ENCODE data around the gene PRR36. TPM values are rescaled to one million over a fixed set of nuclear protein-coding genes. Genes with fewer than 3 reads are reported as not detected.
A peak's percentile ranks its signal among the peaks of the same experiment; 100 is the strongest.
"Not testable (repeated sequence)": the region's sequence is repeated elsewhere in the genome, so short reads cannot be mapped to it uniquely, and the experiment has no call there.

Gene PRR36
- total RNA-seq, 2 experiments from 2014 or later = 0.17 TPM; not detected in 1

DNA sequence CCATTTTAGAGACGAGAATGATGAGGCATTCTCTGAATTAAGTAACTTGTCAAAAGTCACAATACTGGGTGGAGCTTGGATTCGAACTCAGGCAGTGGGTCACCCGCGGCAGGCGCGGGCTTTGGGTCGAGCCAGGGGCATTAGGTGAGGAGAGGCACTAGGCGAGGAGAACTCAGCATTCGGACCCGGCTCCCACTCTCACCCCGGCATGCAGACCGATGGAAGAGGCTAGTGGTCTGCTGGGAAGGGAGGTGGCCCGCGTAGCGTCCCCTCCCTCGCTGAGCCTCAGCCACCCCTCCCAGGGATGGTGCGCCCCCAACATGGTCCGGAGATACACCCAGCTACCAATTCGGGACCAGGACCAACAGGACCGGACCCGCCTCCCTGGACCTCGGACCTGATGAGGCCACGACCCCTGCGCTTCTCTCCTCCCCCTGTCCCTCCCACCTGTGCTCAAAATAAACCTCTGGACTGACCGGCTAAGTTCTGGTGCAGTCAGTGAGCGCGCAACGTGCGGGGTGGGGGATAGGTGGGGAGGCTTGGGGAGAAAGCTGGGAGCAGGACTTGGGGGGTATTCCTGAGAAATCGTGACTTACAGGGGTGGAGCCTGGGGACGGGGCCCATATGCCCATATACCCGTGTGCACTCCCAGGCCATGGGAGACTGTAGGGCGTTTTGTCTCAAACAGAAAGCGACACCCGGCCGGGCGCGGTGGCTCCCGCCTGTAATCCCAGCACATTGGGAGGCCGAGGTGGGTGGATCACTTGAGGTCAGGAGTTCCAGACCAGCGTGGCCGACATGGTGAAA is 44.6 kb upstream of the PRR36 start:
- H2AFZ ChIP-seq (ENCODE audit: low read length) = no peak overlapping the region
- H3K4me1 ChIP-seq (ENCODE audit: insufficient read depth, low read length, poor library complexity, severe bottlenecking) = peaks cover 16% of the 10 kb centered on the region
- no peaks in the 10 kb centered on the region for H3K79me2 ChIP-seq (ENCODE audit: insufficient read depth, low read depth, low read length)
- intact Hi-C loops (cut with micrococcal nuclease; ENCODE audit: unreplicated experiment) = no loop called here
- peaks cover 6% of the 10 kb centered on the region; the same call in 1 of the 2 replicates for H4K20me1 ChIP-seq (ENCODE audit: insufficient read depth, low read length)
- DNase-seq (ENCODE audit: low spot score) = no peak
- no peak for TF ChIP-seq EZH2phosphoT487 (IDR thresholded peaks at IDR 0.05; ENCODE audit: borderline replicate concordance, low read depth, low read length)
- TF ChIP-seq, protein P1, sequence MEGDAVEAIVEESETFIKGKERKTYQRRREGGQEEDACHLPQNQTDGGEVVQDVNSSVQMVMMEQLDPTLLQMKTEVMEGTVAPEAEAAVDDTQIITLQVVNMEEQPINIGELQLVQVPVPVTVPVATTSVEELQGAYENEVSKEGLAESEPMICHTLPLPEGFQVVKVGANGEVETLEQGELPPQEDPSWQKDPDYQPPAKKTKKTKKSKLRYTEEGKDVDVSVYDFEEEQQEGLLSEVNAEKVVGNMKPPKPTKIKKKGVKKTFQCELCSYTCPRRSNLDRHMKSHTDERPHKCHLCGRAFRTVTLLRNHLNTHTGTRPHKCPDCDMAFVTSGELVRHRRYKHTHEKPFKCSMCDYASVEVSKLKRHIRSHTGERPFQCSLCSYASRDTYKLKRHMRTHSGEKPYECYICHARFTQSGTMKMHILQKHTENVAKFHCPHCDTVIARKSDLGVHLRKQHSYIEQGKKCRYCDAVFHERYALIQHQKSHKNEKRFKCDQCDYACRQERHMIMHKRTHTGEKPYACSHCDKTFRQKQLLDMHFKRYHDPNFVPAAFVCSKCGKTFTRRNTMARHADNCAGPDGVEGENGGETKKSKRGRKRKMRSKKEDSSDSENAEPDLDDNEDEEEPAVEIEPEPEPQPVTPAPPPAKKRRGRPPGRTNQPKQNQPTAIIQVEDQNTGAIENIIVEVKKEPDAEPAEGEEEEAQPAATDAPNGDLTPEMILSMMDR (conservative IDR thresholded peaks at IDR 0.05; ENCODE audit: low read length) = no peak
- BruUV-seq (replicated peaks) = no TSS peak
- H3K4me2 ChIP-seq (ENCODE audit: low read length) = no peak overlapping the region
- H3K9me3 ChIP-seq (ENCODE audit: low read length) = no peaks in the 10 kb centered on the region
- no peak overlapping the region for H3K27ac ChIP-seq (ENCODE audit: low read depth, low read length, poor library complexity, severe bottlenecking)
- CTCF ChIA-PET (ENCODE audit: unreplicated experiment) = interaction anchor here (0.5 to 1.0 kb wide), 2 partner anchors 50 to 676 kb away, joined by 3 to 5 read pairs; no protein-coding TSS in a partner anchor
- H3K36me3 ChIP-seq (ENCODE audit: insufficient read depth, low read length) = peaks cover 3% of the 10 kb centered on the region; the same call in 1 of the 2 replicates
- POLR2A ChIA-PET = no interaction called here
- no peak overlapping the region for H3K4me3 ChIP-seq (ENCODE audit: low read depth, low read length, poor library complexity, severe bottlenecking)
- H3K9me2 ChIP-seq (ENCODE audit: insufficient read depth, low read length) = no peaks in the 10 kb centered on the region

- BruUV-seq (replicated peaks); H4K20me1 ChIP-seq (ENCODE audit: insufficient read depth, low read length); H3K9me3 ChIP-seq (ENCODE audit: low read length); DNase-seq (ENCODE audit: low spot score); H3K79me2 ChIP-seq (ENCODE audit: insufficient read depth, low read depth, low read length); H3K4me2 ChIP-seq (ENCODE audit: low read length); H3K27ac ChIP-seq (ENCODE audit: low read depth, low read length, poor library complexity, severe bottlenecking); intact Hi-C loops (cut with micrococcal nuclease; ENCODE audit: unreplicated experiment); H3K36me3 ChIP-seq (ENCODE audit: insufficient read depth, low read length); POLR2A ChIA-PET; H3K4me3 ChIP-seq (ENCODE audit: low read depth, low read length, poor library complexity, severe bottlenecking); H3K9me2 ChIP-seq (ENCODE audit: insufficient read depth, low read length); H2AFZ ChIP-seq (ENCODE audit: low read length); CTCF ChIA-PET (ENCODE audit: unreplicated experiment): not testable (repeated sequence)
- peaks cover 16% of the 10 kb centered on the region for H3K4me1 ChIP-seq (ENCODE audit: insufficient read depth, low read length, poor library complexity, severe bottlenecking)
Observed at GRCh38 chr19:7918062-7918614, 43.9 kb upstream of the PRR36 start.

DNA sequence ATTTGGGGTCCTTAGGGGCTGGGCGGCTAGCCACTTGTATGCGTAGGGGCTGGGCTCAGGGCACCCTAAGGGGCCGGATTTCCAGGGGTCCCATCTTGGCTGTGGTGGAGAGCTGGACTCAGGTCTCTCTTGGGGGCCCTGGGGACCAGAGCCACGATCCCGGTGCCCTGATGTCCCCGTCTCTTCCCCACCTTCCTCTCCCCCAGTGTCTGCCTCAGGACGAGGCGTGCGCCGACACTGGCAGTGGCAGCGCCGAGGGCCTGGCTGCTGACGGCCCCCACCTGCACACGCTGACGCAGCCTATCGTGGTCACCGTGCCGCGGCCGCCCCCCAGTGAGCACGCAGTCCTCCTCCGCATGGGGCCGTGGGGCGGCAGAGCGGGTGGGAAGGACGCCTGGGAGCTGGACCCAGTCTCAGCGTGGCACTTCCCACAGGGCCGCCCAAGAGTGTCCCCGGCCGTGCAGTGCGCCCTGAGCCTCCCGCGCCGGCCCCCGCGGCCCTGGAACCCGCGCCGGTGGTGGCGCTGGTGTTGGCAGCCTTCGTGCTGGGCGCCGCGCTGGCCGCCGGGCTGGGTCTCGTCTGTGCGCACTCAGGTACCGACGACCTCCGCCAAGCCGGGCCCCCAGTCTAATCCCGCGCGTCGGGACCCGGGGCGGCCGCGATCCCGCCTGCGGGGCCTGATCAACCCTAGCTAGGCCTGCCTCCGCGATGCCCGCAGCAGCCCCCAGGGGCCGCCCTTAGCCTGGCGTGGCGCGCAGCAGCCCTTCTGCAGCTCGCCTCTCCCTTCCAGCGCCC is 43.3 kb upstream of the PRR36 start:
- no TSS peak for BruUV-seq (replicated peaks)
- intact Hi-C loops (cut with micrococcal nuclease; ENCODE audit: unreplicated experiment) = no loop called here
- TF ChIP-seq EZH2phosphoT487 (IDR thresholded peaks at IDR 0.05; ENCODE audit: borderline replicate concordance, low read depth, low read length) = no peak
- TF ChIP-seq, protein P1 (conservative IDR thresholded peaks at IDR 0.05; ENCODE audit: low read length) = peak; percentile 59
- no peak overlapping the region for H3K4me2 ChIP-seq (ENCODE audit: low read length)
- peaks cover 6% of the 10 kb centered on the region; the same call in 1 of the 2 replicates for H4K20me1 ChIP-seq (ENCODE audit: insufficient read depth, low read length)
- DNase-seq (ENCODE audit: low spot score) = peak; percentile 44
- no peaks in the 10 kb centered on the region for H3K79me2 ChIP-seq (ENCODE audit: insufficient read depth, low read depth, low read length)
- H3K9me2 ChIP-seq (ENCODE audit: insufficient read depth, low read length) = no peaks in the 10 kb centered on the region
- H3K9me3 ChIP-seq (ENCODE audit: low read length) = no peaks in the 10 kb centered on the region
- no peak overlapping the region for H3K4me3 ChIP-seq (ENCODE audit: low read depth, low read length, poor library complexity, severe bottlenecking)
- H2AFZ ChIP-seq (ENCODE audit: low read length) = no peak overlapping the region
- H3K27ac ChIP-seq (ENCODE audit: low read depth, low read length, poor library complexity, severe bottlenecking) = no peak overlapping the region
- ChIA-PET POLR2A (no interaction called here), CTCF (ENCODE audit: unreplicated experiment) (no interaction called here)
- H3K4me1 ChIP-seq (ENCODE audit: insufficient read depth, low read length, poor library complexity, severe bottlenecking) = peaks cover 16% of the 10 kb centered on the region
- H3K36me3 ChIP-seq (ENCODE audit: insufficient read depth, low read length) = peaks cover 13% of the 10 kb centered on the region; the same call in 1 of the 2 replicates

All from OCI-LY7 (cell line).